Gastroesophageal sphincter (tissue), 3 donors: Measurements from ENCODE around the gene KRTAP9-7.
"Not testable (repeated sequence)": the region's sequence is repeated elsewhere in the genome, so short reads cannot be mapped to it uniquely, and the experiment has no call there.

Experiments used
- POLR2A ChIP-seq, 2 donors: fragments of 450-650 bp; IDR thresholded peaks; one replicate each; pipeline ENCODE4 v1.6.1; 2017; ENCODE audit warnings: antibody characterized with exemption in 2 of 2, mild to moderate bottlenecking in 2 of 2, moderate library complexity in 1 of 2
- TF ChIP-seq, protein P1 (sequence below), 4 experiments: fragments of 200-600 bp in 2 of 4; fragments of 450-650 bp in 2 of 4; sonication (generic) in 1 of 4; IDR thresholded peaks; one replicate each; pipeline ENCODE4 v1.5.1; 2017 to 2019; ENCODE audit warnings: antibody characterized with exemption in 4 of 4, mild to moderate bottlenecking in 2 of 4, moderate library complexity in 2 of 4

DNA sequence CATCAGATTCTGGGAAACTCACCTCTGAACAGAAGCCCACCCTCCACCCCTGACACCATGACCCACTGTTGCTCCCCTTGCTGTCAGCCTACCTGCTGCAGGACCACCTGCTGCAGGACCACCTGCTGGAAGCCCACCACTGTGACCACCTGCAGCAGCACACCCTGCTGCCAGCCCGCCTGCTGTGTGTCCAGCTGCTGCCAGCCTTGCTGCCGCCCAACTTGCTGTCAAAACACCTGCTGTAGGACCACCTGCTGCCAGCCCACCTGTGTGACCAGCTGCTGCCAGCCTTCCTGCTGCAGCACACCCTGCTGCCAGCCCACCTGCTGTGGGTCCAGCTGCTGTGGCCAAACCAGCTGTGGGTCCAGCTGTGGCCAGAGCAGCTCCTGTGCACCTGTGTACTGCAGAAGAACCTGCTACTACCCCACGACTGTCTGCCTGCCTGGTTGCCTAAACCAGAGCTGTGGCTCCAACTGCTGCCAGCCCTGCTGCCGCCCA, 48.9 kb upstream of the KRTAP9-7 start, which contains the start of gene KRTAP9-2:
- TF ChIP-seq, protein P1, sequence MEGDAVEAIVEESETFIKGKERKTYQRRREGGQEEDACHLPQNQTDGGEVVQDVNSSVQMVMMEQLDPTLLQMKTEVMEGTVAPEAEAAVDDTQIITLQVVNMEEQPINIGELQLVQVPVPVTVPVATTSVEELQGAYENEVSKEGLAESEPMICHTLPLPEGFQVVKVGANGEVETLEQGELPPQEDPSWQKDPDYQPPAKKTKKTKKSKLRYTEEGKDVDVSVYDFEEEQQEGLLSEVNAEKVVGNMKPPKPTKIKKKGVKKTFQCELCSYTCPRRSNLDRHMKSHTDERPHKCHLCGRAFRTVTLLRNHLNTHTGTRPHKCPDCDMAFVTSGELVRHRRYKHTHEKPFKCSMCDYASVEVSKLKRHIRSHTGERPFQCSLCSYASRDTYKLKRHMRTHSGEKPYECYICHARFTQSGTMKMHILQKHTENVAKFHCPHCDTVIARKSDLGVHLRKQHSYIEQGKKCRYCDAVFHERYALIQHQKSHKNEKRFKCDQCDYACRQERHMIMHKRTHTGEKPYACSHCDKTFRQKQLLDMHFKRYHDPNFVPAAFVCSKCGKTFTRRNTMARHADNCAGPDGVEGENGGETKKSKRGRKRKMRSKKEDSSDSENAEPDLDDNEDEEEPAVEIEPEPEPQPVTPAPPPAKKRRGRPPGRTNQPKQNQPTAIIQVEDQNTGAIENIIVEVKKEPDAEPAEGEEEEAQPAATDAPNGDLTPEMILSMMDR (IDR thresholded peaks at IDR 0.05), result not testable (repeated sequence)
- not testable (repeated sequence) for TF ChIP-seq POLR2A (IDR thresholded peaks at IDR 0.05)
